GM23338 (cell line): Measurements from ENCODE around the gene GNB5. TPM values are rescaled to one million over a fixed set of nuclear protein-coding genes. Genes with fewer than 3 reads are reported as not detected.

Experiments used
- ATAC-seq: fragments of 200-7000 bp; cut with Tn5 transposase; 3 replicates; pipeline ENCODE4 v1.9.1; 2020
- DNase-seq: peaks from one replicate; pipeline ENCODE4 v3.0.0-alpha.2; 2015; ENCODE audit warnings: low spot score
- H2AFZ ChIP-seq: fragments of 200-600 bp; sonication (generic); 2 replicates; pipeline ENCODE4 v1.8.0; 2016; ENCODE audit warnings: antibody characterized with exemption, mild to moderate bottlenecking, moderate library complexity
- H3F3A ChIP-seq: fragments of 200-600 bp; sonication (generic); replicated peaks from 2 replicates; pipeline ENCODE4 v1.8.0; 2017; ENCODE audit warnings: antibody characterized with exemption, mixed run types, low read depth
- H3K27ac ChIP-seq: fragments of 200-600 bp; sonication (generic); 2 replicates; pipeline ENCODE4 v1.6.1; 2016; ENCODE audit warnings: low read depth
- H3K27me3 ChIP-seq: fragments of 200-600 bp; sonication (generic); 2 replicates; pipeline ENCODE4 v1.8.0; 2016; ENCODE audit warnings: mild to moderate bottlenecking, mixed run types, moderate library complexity; ENCODE audit not compliant: insufficient read depth
- H3K36me3 ChIP-seq: fragments of 200-600 bp; sonication (generic); 2 replicates; pipeline ENCODE4 v1.8.0; 2016; ENCODE audit warnings: mild to moderate bottlenecking; ENCODE audit not compliant: insufficient read depth
- H3K4me1 ChIP-seq: fragments of 200-600 bp; sonication (generic); 2 replicates; pipeline ENCODE4 v1.8.0; 2016; ENCODE audit warnings: mild to moderate bottlenecking, moderate library complexity; ENCODE audit not compliant: insufficient read depth
- H3K4me2 ChIP-seq: fragments of 200-600 bp; sonication (generic); 2 replicates; pipeline ENCODE4 v1.7.1; 2017; ENCODE audit warnings: mixed run types
- H3K4me3 ChIP-seq: fragments of 200-600 bp; sonication (generic); 2 replicates; pipeline ENCODE4 v1.6.1; 2016; ENCODE audit warnings: mixed run types
- H3K79me2 ChIP-seq: fragments of 200-600 bp; sonication (generic); replicated peaks from 2 replicates; pipeline ENCODE4 v1.8.0; 2017; ENCODE audit warnings: mild to moderate bottlenecking; ENCODE audit not compliant: insufficient read depth
- H3K9me2 ChIP-seq: fragments of 200-600 bp; sonication (generic); 2 replicates; pipeline ENCODE4 v1.8.0; 2017; ENCODE audit not compliant: insufficient read depth
- H4K20me1 ChIP-seq: fragments of 200-600 bp; sonication (generic); replicated peaks from 2 replicates; pipeline ENCODE4 v1.8.0; 2017; ENCODE audit warnings: mild to moderate bottlenecking; ENCODE audit not compliant: insufficient read depth
- H3K27ac Mint-ChIP-seq: 2 replicates; pipeline ENCODE4 v1.8.0; 2020; ENCODE audit warnings: inconsistent platforms, mild to moderate bottlenecking, moderate library complexity, mixed read lengths
- H3K27me3 Mint-ChIP-seq: 3 replicates; pipeline ENCODE4 v1.8.0; 2022; ENCODE audit warnings: low read depth, mild to moderate bottlenecking, moderate library complexity, mixed read lengths, inconsistent platforms; ENCODE audit not compliant: insufficient read depth, poor library complexity
- H3K36me3 Mint-ChIP-seq: 3 replicates; pipeline ENCODE4 v1.8.0; 2021; ENCODE audit warnings: low read depth, mild to moderate bottlenecking, inconsistent platforms, moderate library complexity, mixed read lengths
- H3K4me1 Mint-ChIP-seq: 3 replicates; pipeline ENCODE4 v1.8.0; 2020; ENCODE audit warnings: mild to moderate bottlenecking, inconsistent platforms, mixed read lengths
- H3K4me3 Mint-ChIP-seq: 3 replicates; pipeline ENCODE4 v1.8.0; 2021; ENCODE audit warnings: moderate library complexity, mild to moderate bottlenecking, inconsistent platforms, mixed read lengths
- H3K9me3 Mint-ChIP-seq: 3 replicates; pipeline ENCODE4 v1.8.0; 2020; ENCODE audit warnings: moderate library complexity, mild to moderate bottlenecking, inconsistent platforms, mixed read lengths
- CREB1 ChIP-seq: fragments of 250-450 bp; sonication (Bioruptor Pico); IDR thresholded peaks from 2 replicates; pipeline ENCODE4 v1.5.0; 2020; ENCODE audit warnings: low read depth, mild to moderate bottlenecking, moderate library complexity
- EZH2 ChIP-seq: fragments of 200-600 bp; sonication (generic); IDR thresholded peaks from one replicate; pipeline ENCODE4 v1.8.0; 2017; ENCODE audit warnings: antibody characterized with exemption, mild to moderate bottlenecking, low read depth; ENCODE audit not compliant: unreplicated experiment
- EZH2phosphoT487 ChIP-seq: fragments of 200-600 bp; sonication (generic); IDR thresholded peaks from one replicate; pipeline ENCODE4 v1.8.1; 2018; ENCODE audit warnings: antibody characterized with exemption; ENCODE audit not compliant: unreplicated experiment
- JUNB ChIP-seq: IDR thresholded peaks from one replicate; pipeline ENCODE4 v1.6.1; 2016; ENCODE audit warnings: antibody characterized with exemption; ENCODE audit not compliant: unreplicated experiment
- NANOG ChIP-seq: IDR thresholded peaks from 2 replicates; pipeline ENCODE4 v1.6.1; 2016; ENCODE audit warnings: antibody characterized with exemption, borderline replicate concordance
- POLR2AphosphoS5 ChIP-seq: IDR thresholded peaks from 2 replicates; pipeline ENCODE4 v1.6.1; 2016; ENCODE audit warnings: antibody characterized with exemption, low read depth
- STAT1 ChIP-seq: IDR thresholded peaks from one replicate; pipeline ENCODE4 v1.6.1; 2016; ENCODE audit warnings: antibody characterized with exemption; ENCODE audit not compliant: unreplicated experiment
- ZNF114 ChIP-seq: fragments of 250-450 bp; sonication (Bioruptor Pico); IDR thresholded peaks from 2 replicates; pipeline ENCODE4 v1.5.0; 2020; ENCODE audit warnings: mild to moderate bottlenecking, moderate library complexity
- ZNF331 ChIP-seq: fragments of 250-450 bp; sonication (Bioruptor Pico); IDR thresholded peaks from 2 replicates; pipeline ENCODE4 v1.5.0; 2020; ENCODE audit warnings: low read depth, mild to moderate bottlenecking, moderate library complexity
- polyA plus RNA-seq: library from polyadenylated mRNA; unstranded; fragments of >200 nt; fragmentation: Nextera tagmentation; extraction: Ambion mirVana; gene quantifications from 2 replicates; pipeline ENCODE4 v1.2.1, GENCODE V29; 2016
- total RNA-seq: library from RNA; depleted of rRNA; stranded (reverse); fragments of >200 nt; shearing (Covaris generic); gene quantifications from 2 replicates; pipeline ENCODE4 v1.2.3, GENCODE V29; 2014
- TF ChIP-seq, protein P1 (sequence below), 2 experiments: fragments of 200-600 bp in 1 of 2; sonication (generic) in 1 of 2; conservative IDR thresholded peaks; 2 replicates each; pipeline versions ENCODE4 v1.5.1 to v1.6.1; 2016 to 2017; ENCODE audit warnings: antibody characterized with exemption in 2 of 2, low read depth in 2 of 2, mild to moderate bottlenecking in 2 of 2, moderate library complexity in 1 of 2
- TF ChIP-seq, protein P2 (sequence below): fragments of 250-450 bp; sonication (Bioruptor Pico); IDR thresholded peaks from 2 replicates; pipeline ENCODE4 v1.5.0; 2020; ENCODE audit warnings: mild to moderate bottlenecking, moderate library complexity
- TF ChIP-seq, protein P3 (sequence below): IDR thresholded peaks from 2 replicates; pipeline ENCODE4 v1.6.1; 2016; ENCODE audit warnings: antibody characterized with exemption
- TF ChIP-seq, protein P4 (sequence below): IDR thresholded peaks from one replicate; pipeline ENCODE4 v1.6.1; 2018; ENCODE audit warnings: antibody characterized with exemption; ENCODE audit not compliant: unreplicated experiment

Gene GNB5
- total and polyA plus RNA-seq, 2 experiments from 2014 or later, result 23.0 to 40.8 TPM

DNA sequence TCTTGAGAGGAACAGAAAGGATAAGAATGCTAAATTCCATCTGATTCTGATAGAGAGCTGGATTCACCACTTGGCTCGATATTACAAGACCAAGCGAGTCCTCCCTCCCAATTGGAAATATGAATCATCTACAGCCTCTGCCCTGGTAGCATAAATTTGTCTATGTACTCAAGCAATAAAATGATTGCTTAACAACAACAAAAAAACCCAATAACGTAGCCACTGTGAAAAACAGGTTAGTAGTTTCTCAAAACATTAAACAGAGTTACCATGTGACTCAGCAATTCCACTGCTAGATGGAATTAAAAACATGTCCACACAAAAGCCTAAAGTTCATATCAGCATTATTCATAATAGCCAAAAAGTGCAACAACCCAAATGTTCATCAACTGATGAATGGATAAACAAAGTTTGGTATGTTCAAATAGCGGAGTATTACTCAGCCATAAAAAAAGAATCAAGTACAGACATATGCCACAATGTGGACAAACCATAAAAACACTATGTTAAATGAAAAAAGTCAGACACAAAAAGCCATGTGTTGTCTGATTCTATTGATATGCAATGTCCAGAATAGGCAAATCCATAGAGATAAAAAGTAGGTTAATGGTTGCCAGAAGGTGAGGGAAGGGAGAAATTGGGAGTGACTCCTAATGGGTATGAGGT is 95.5 kb downstream of the GNB5 start:
- H3K4me2 ChIP-seq, result no peak overlapping the region
- no peaks in the 10 kb centered on the region for H3F3A ChIP-seq
- H3K79me2 ChIP-seq, result no peaks in the 10 kb centered on the region
- ATAC-seq, result no peak
- no peaks in the 10 kb centered on the region for H3K27me3 ChIP-seq
- H3K4me1 ChIP-seq, result no peaks in the 10 kb centered on the region
- H3K27ac Mint-ChIP-seq, result no peak overlapping the region
- no peaks in the 10 kb centered on the region for H3K4me1 Mint-ChIP-seq
- H3K4me3 ChIP-seq, result no peak overlapping the region
- H3K9me3 Mint-ChIP-seq, result no peaks in the 10 kb centered on the region
- TF ChIP-seq NANOG (no peak), ZNF331 (no peak), EZH2 (no peak), STAT1 (no peak), ZNF114 (no peak), EZH2phosphoT487 (no peak), JUNB (no peak), CREB1 (CRISPR knock-in tag) (no peak), POLR2AphosphoS5 (no peak)
- TF ChIP-seq, protein P1, sequence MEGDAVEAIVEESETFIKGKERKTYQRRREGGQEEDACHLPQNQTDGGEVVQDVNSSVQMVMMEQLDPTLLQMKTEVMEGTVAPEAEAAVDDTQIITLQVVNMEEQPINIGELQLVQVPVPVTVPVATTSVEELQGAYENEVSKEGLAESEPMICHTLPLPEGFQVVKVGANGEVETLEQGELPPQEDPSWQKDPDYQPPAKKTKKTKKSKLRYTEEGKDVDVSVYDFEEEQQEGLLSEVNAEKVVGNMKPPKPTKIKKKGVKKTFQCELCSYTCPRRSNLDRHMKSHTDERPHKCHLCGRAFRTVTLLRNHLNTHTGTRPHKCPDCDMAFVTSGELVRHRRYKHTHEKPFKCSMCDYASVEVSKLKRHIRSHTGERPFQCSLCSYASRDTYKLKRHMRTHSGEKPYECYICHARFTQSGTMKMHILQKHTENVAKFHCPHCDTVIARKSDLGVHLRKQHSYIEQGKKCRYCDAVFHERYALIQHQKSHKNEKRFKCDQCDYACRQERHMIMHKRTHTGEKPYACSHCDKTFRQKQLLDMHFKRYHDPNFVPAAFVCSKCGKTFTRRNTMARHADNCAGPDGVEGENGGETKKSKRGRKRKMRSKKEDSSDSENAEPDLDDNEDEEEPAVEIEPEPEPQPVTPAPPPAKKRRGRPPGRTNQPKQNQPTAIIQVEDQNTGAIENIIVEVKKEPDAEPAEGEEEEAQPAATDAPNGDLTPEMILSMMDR (conservative IDR thresholded peaks at IDR 0.05; ENCODE audit: low read depth in 2 of 2), result no peak
- TF ChIP-seq, protein P2, sequence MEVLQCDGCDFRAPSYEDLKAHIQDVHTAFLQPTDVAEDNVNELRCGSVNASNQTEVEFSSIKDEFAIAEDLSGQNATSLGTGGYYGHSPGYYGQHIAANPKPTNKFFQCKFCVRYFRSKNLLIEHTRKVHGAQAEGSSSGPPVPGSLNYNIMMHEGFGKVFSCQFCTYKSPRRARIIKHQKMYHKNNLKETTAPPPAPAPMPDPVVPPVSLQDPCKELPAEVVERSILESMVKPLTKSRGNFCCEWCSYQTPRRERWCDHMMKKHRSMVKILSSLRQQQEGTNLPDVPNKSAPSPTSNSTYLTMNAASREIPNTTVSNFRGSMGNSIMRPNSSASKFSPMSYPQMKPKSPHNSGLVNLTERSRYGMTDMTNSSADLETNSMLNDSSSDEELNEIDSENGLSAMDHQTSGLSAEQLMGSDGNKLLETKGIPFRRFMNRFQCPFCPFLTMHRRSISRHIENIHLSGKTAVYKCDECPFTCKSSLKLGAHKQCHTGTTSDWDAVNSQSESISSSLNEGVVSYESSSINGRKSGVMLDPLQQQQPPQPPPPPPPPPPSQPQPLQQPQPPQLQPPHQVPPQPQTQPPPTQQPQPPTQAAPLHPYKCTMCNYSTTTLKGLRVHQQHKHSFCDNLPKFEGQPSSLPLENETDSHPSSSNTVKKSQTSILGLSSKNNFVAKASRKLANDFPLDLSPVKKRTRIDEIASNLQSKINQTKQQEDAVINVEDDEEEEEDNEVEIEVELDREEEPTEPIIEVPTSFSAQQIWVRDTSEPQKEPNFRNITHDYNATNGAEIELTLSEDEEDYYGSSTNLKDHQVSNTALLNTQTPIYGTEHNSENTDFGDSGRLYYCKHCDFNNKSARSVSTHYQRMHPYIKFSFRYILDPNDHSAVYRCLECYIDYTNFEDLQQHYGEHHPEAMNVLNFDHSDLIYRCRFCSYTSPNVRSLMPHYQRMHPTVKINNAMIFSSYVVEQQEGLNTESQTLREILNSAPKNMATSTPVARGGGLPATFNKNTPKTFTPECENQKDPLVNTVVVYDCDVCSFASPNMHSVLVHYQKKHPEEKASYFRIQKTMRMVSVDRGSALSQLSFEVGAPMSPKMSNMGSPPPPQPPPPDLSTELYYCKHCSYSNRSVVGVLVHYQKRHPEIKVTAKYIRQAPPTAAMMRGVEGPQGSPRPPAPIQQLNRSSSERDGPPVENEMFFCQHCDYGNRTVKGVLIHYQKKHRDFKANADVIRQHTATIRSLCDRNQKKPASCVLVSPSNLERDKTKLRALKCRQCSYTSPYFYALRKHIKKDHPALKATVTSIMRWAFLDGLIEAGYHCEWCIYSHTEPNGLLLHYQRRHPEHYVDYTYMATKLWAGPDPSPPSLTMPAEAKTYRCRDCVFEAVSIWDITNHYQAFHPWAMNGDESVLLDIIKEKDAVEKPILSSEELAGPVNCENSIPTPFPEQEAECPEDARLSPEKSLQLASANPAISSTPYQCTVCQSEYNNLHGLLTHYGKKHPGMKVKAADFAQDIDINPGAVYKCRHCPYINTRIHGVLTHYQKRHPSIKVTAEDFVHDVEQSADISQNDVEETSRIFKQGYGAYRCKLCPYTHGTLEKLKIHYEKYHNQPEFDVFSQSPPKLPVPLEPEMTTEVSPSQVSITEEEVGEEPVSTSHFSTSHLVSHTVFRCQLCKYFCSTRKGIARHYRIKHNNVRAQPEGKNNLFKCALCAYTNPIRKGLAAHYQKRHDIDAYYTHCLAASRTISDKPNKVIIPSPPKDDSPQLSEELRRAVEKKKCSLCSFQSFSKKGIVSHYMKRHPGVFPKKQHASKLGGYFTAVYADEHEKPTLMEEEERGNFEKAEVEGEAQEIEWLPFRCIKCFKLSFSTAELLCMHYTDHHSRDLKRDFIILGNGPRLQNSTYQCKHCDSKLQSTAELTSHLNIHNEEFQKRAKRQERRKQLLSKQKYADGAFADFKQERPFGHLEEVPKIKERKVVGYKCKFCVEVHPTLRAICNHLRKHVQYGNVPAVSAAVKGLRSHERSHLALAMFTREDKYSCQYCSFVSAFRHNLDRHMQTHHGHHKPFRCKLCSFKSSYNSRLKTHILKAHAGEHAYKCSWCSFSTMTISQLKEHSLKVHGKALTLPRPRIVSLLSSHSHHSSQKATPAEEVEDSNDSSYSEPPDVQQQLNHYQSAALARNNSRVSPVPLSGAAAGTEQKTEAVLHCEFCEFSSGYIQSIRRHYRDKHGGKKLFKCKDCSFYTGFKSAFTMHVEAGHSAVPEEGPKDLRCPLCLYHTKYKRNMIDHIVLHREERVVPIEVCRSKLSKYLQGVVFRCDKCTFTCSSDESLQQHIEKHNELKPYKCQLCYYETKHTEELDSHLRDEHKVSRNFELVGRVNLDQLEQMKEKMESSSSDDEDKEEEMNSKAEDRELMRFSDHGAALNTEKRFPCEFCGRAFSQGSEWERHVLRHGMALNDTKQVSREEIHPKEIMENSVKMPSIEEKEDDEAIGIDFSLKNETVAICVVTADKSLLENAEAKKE, result no peak
- TF ChIP-seq, protein P3, sequence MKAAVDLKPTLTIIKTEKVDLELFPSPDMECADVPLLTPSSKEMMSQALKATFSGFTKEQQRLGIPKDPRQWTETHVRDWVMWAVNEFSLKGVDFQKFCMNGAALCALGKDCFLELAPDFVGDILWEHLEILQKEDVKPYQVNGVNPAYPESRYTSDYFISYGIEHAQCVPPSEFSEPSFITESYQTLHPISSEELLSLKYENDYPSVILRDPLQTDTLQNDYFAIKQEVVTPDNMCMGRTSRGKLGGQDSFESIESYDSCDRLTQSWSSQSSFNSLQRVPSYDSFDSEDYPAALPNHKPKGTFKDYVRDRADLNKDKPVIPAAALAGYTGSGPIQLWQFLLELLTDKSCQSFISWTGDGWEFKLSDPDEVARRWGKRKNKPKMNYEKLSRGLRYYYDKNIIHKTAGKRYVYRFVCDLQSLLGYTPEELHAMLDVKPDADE, result no peak
- TF ChIP-seq, protein P4, sequence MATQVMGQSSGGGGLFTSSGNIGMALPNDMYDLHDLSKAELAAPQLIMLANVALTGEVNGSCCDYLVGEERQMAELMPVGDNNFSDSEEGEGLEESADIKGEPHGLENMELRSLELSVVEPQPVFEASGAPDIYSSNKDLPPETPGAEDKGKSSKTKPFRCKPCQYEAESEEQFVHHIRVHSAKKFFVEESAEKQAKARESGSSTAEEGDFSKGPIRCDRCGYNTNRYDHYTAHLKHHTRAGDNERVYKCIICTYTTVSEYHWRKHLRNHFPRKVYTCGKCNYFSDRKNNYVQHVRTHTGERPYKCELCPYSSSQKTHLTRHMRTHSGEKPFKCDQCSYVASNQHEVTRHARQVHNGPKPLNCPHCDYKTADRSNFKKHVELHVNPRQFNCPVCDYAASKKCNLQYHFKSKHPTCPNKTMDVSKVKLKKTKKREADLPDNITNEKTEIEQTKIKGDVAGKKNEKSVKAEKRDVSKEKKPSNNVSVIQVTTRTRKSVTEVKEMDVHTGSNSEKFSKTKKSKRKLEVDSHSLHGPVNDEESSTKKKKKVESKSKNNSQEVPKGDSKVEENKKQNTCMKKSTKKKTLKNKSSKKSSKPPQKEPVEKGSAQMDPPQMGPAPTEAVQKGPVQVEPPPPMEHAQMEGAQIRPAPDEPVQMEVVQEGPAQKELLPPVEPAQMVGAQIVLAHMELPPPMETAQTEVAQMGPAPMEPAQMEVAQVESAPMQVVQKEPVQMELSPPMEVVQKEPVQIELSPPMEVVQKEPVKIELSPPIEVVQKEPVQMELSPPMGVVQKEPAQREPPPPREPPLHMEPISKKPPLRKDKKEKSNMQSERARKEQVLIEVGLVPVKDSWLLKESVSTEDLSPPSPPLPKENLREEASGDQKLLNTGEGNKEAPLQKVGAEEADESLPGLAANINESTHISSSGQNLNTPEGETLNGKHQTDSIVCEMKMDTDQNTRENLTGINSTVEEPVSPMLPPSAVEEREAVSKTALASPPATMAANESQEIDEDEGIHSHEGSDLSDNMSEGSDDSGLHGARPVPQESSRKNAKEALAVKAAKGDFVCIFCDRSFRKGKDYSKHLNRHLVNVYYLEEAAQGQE, result no peak
- no peak overlapping the region for H3K27ac ChIP-seq
- no peaks in the 10 kb centered on the region for H3K36me3 ChIP-seq
- H3K27me3 Mint-ChIP-seq, result peaks cover 2% of the 10 kb centered on the region
- no peaks in the 10 kb centered on the region for H3K36me3 Mint-ChIP-seq
- no peak for DNase-seq
- no peaks in the 10 kb centered on the region for H4K20me1 ChIP-seq
- H3K4me3 Mint-ChIP-seq, result no peak overlapping the region
- H3K9me2 ChIP-seq, result no peaks in the 10 kb centered on the region; the same call in 1 of the 2 replicates
- no peak overlapping the region for H2AFZ ChIP-seq
